Neural progenitor cell (in vitro differentiated cells): ENCODE results near the gene BUD31. TPM values are rescaled to one million over a fixed set of nuclear protein-coding genes. Genes with fewer than 3 reads are reported as not detected.
A peak's percentile ranks its signal among the peaks of the same experiment; 100 is the strongest.

Experiments used
- DNase-seq: peaks from one replicate; pipeline ENCODE4 v3.0.0-alpha.2; 2016; ENCODE audit warnings: low spot score
- H2AFZ ChIP-seq: fragments of 200-600 bp; sonication (generic); replicated peaks from 2 replicates; pipeline ENCODE4 v1.6.1; 2016; ENCODE audit warnings: antibody characterized with exemption
- H3F3A ChIP-seq: fragments of 200-600 bp; sonication (generic); 2 replicates; pipeline ENCODE4 v1.6.1; 2016; ENCODE audit warnings: antibody characterized with exemption, low read depth
- H3K27ac ChIP-seq: fragments of 200-600 bp; sonication (generic); 2 replicates; pipeline ENCODE4 v1.5.1; 2016; ENCODE audit warnings: mild to moderate bottlenecking
- H3K27me3 ChIP-seq: fragments of 200-600 bp; sonication (generic); 2 replicates; pipeline ENCODE4 v1.6.1; 2016; ENCODE audit warnings: mild to moderate bottlenecking, moderate library complexity
- H3K36me3 ChIP-seq: fragments of 200-600 bp; sonication (generic); 2 replicates; pipeline ENCODE4 v1.5.1; 2016
- H3K4me1 ChIP-seq: fragments of 200-600 bp; sonication (generic); 2 replicates; pipeline ENCODE4 v1.6.1; 2016; ENCODE audit warnings: mixed run types
- H3K4me2 ChIP-seq: fragments of 200-600 bp; sonication (generic); 2 replicates; pipeline ENCODE4 v1.6.1; 2016
- H3K4me3 ChIP-seq: fragments of 200-600 bp; sonication (generic); 2 replicates; pipeline ENCODE4 v1.5.1; 2016
- H3K79me2 ChIP-seq: fragments of 200-600 bp; sonication (generic); 2 replicates; pipeline ENCODE4 v1.6.1; 2016; ENCODE audit warnings: low read depth
- H3K9ac ChIP-seq: fragments of 200-600 bp; sonication (generic); 2 replicates; pipeline ENCODE4 v1.6.1; 2016
- H3K9me3 ChIP-seq: fragments of 200-600 bp; sonication (generic); 2 replicates; pipeline ENCODE4 v1.5.1; 2016; ENCODE audit warnings: low read depth
- H4K20me1 ChIP-seq: fragments of 200-600 bp; sonication (generic); 2 replicates; pipeline ENCODE4 v1.6.1; 2016; ENCODE audit warnings: low read depth
- H3K27ac Mint-ChIP-seq: 3 replicates; pipeline ENCODE4 v1.8.0; 2021; ENCODE audit warnings: mixed read lengths
- H3K27me3 Mint-ChIP-seq: 2 replicates; pipeline ENCODE4 v1.8.0; 2022; ENCODE audit warnings: low read depth, mild to moderate bottlenecking, inconsistent platforms, moderate library complexity, mixed read lengths; ENCODE audit not compliant: insufficient read depth
- H3K36me3 Mint-ChIP-seq: 3 replicates; pipeline ENCODE4 v1.8.0; 2021; ENCODE audit warnings: mixed read lengths
- H3K4me1 Mint-ChIP-seq: 3 replicates; pipeline ENCODE4 v1.8.0; 2021; ENCODE audit warnings: mixed read lengths
- H3K4me3 Mint-ChIP-seq: 3 replicates; pipeline ENCODE4 v1.8.0; 2021; ENCODE audit warnings: mild to moderate bottlenecking, moderate library complexity, mixed read lengths
- H3K9me3 Mint-ChIP-seq: 3 replicates; pipeline ENCODE4 v1.8.0; 2020; ENCODE audit warnings: mixed read lengths
- CTCF ChIP-seq: fragments of 200-600 bp; sonication (generic); IDR thresholded peaks from 2 replicates; pipeline ENCODE4 v1.5.1; 2017; ENCODE audit warnings: antibody characterized with exemption, mild to moderate bottlenecking
- EZH2 ChIP-seq: fragments of 200-600 bp; sonication (generic); IDR thresholded peaks from 2 replicates; pipeline ENCODE4 v1.6.1; 2017; ENCODE audit warnings: antibody characterized with exemption, mild to moderate bottlenecking, moderate library complexity
- EZH2phosphoT487 ChIP-seq: fragments of 200-600 bp; sonication (generic); IDR thresholded peaks from 2 replicates; pipeline ENCODE4 v1.6.1; 2017; ENCODE audit warnings: antibody characterized with exemption
- total RNA-seq: library from RNA; depleted of rRNA; stranded (reverse); fragments of >200 nt; gene quantifications from 2 replicates; pipeline ENCODE4 v1.2.3, GENCODE V29; 2015; ENCODE audit warnings: low replicate concordance

BUD31 gene
- 59.7 and 98.2 TPM in 2 replicates for total RNA-seq

GRCh38 chr7:99408379-99409191 is at the start of gene BUD31, which contains the start of gene PDAP1:
Gene BUD31 (plus strand): TSS chr7:99408969. CDS start chr7:99411093, 2,124 bp downstream.
Gene PDAP1 (minus strand): TSS chr7:99408597. CDS start chr7:99408548, 49 bp downstream.
- Histone ChIP-seq H3K4me1 (peaks cover 15% of the 10 kb centered on the region), H3K27ac (peak within 1 kb of the TSS; percentile 98), H4K20me1 (peaks cover 54% of the 10 kb centered on the region), H3K9me3 (no peaks in the 10 kb centered on the region), H3K9ac (peak within 1 kb of the TSS; percentile 93), H3K27me3 (no peaks in the 10 kb centered on the region), H3F3A (peaks cover 12% of the 10 kb centered on the region), H3K4me2 (peak within 1 kb of the TSS; percentile 96), H3K36me3 (peaks cover 10% of the 10 kb centered on the region), H3K4me3 (peak within 1 kb of the TSS; percentile 98), H3K79me2 (peaks cover 70% of the 10 kb centered on the region), H2AFZ (peak within 1 kb of the TSS; percentile 75)
- Mint-ChIP-seq H3K4me1 (peaks cover 22% of the 10 kb centered on the region), H3K9me3 (no peaks in the 10 kb centered on the region), H3K4me3 (peak within 1 kb of the TSS; percentile 96), H3K27me3 (peaks cover 6% of the 10 kb centered on the region), H3K27ac (peak within 1 kb of the TSS; percentile 99), H3K36me3 (peaks cover 22% of the 10 kb centered on the region)
- TF ChIP-seq CTCF (peak; percentile 17), EZH2phosphoT487 (no peak), EZH2 (no peak)
- peak; percentile 96 for DNase-seq

- Histone ChIP-seq H3K4me1 (no peaks in the 10 kb centered on the region), H3K9ac (peak overlapping the region; percentile 42), H3K9me3 (no peaks in the 10 kb centered on the region), H3K27me3 (no peaks in the 10 kb centered on the region), H3F3A (no peaks in the 10 kb centered on the region), H4K20me1 (no peaks in the 10 kb centered on the region), H3K79me2 (no peaks in the 10 kb centered on the region), H3K27ac (peak overlapping the region; percentile 31), H3K4me2 (no peak overlapping the region), H2AFZ (no peak overlapping the region), H3K36me3 (no peaks in the 10 kb centered on the region), H3K4me3 (no peak overlapping the region)
- TF ChIP-seq EZH2: no peak
- TF ChIP-seq EZH2phosphoT487: no peak
- no peak for TF ChIP-seq CTCF
- Mint-ChIP-seq H3K9me3 (no peaks in the 10 kb centered on the region), H3K27me3 (peaks cover 2% of the 10 kb centered on the region), H3K36me3 (peaks cover 16% of the 10 kb centered on the region), H3K27ac (no peak overlapping the region), H3K4me3 (no peak overlapping the region), H3K4me1 (no peaks in the 10 kb centered on the region)
- DNase-seq: peak; percentile 47
Observed at GRCh38 chr7:99359465-99360154, 49.2 kb upstream of the BUD31 start.

- Histone ChIP-seq H3K4me2 (no peak overlapping the region), H3F3A (peaks cover 10% of the 10 kb centered on the region), H3K4me1 (peaks cover 5% of the 10 kb centered on the region), H3K36me3 (no peaks in the 10 kb centered on the region), H3K9me3 (no peaks in the 10 kb centered on the region), H3K4me3 (no peak overlapping the region), H3K79me2 (no peaks in the 10 kb centered on the region), H3K27me3 (no peaks in the 10 kb centered on the region), H3K9ac (no peak overlapping the region), H2AFZ (no peak overlapping the region), H3K27ac (no peak overlapping the region), H4K20me1 (no peaks in the 10 kb centered on the region)
- Mint-ChIP-seq H3K9me3 (no peaks in the 10 kb centered on the region), H3K27ac (no peak overlapping the region), H3K4me1 (peaks cover 5% of the 10 kb centered on the region), H3K36me3 (peaks cover 25% of the 10 kb centered on the region), H3K27me3 (peaks cover 2% of the 10 kb centered on the region), H3K4me3 (no peak overlapping the region)
- DNase-seq: no peak
- TF ChIP-seq EZH2 (no peak), EZH2phosphoT487 (no peak), CTCF (no peak)
Observed at GRCh38 chr7:99362801-99363200, 46.0 kb upstream of the BUD31 start.
